HG02678 (cell line): ENCODE results near the gene DCTN5.

ENCODE experiments used
- ATAC-seq: cut with Tn5 transposase; IDR thresholded peaks from one replicate; pipeline ENCODE4 v1.9.1; 2021; ENCODE audit warnings: mild to moderate bottlenecking, moderate library complexity; ENCODE audit not compliant: unreplicated experiment

Gene DCTN5

GRCh38 chr16:23651943-23652468 lies 10.7 kb downstream of the DCTN5 start:
- ATAC-seq, result no peak

- no peak for ATAC-seq
Observed at GRCh38 chr16:23663918-23664317, 22.7 kb downstream of the DCTN5 start.

GRCh38 chr16:23666571-23667354 lies 25.5 kb downstream of the DCTN5 start:
- ATAC-seq, result no peak

- no peak for ATAC-seq
Observed at GRCh38 chr16:23667355-23667659, 26.0 kb downstream of the DCTN5 start.

GRCh38 chr16:23668225-23668624 lies 27.0 kb downstream of the DCTN5 start:
- no peak for ATAC-seq

- ATAC-seq, result no peak
Observed at GRCh38 chr16:23668873-23669272, 27.6 kb downstream of the DCTN5 start.

- ATAC-seq, result peak; percentile 98
Observed at GRCh38 chr16:23670137-23670776, 29.0 kb downstream of the DCTN5 start.

GRCh38 chr16:23673971-23674614 lies 32.8 kb downstream of the DCTN5 start:
- no peak for ATAC-seq

GRCh38 chr16:23676924-23677480 lies 35.7 kb downstream of the DCTN5 start:
- ATAC-seq, result no peak

GRCh38 chr16:23678430-23679273 lies 37.4 kb downstream of the DCTN5 start, which contains the start of gene PLK1:
PLK1 (plus strand) TSS chr16:23678889; CDS start chr16:23678933, 44 bp downstream.
- peak; percentile 83 for ATAC-seq

GRCh38 chr16:23679274-23679985 lies 38.2 kb downstream of the DCTN5 start:
- no peak for ATAC-seq

- no peak for ATAC-seq
Observed at GRCh38 chr16:23679986-23680336, 38.7 kb downstream of the DCTN5 start.

- ATAC-seq, result no peak
Observed at GRCh38 chr16:23682181-23682580, 40.9 kb downstream of the DCTN5 start.

GRCh38 chr16:23683487-23683886 lies 42.2 kb downstream of the DCTN5 start:
- ATAC-seq, result no peak

- no peak for ATAC-seq
Observed at GRCh38 chr16:23687034-23687808, 46.0 kb downstream of the DCTN5 start.

GRCh38 chr16:23689442-23690187 lies 48.3 kb downstream of the DCTN5 start:
- ATAC-seq, result no peak

- no peak for ATAC-seq
Observed at GRCh38 chr16:23690771-23691482, 49.7 kb downstream of the DCTN5 start.
